ENCODE data around the gene RNF223.

- TF ChIP-seq CTCF (IDR thresholded peaks at IDR 0.05) (no peak), POLR2A (IDR thresholded peaks at IDR 0.05) (no peak)
These were observed 12.3 kb downstream of the RNF223 start for GRCh38 chr1:1061682-1062345.
